ENCODE measurements around the gene SMYD3.

Gene SMYD3

DNA sequence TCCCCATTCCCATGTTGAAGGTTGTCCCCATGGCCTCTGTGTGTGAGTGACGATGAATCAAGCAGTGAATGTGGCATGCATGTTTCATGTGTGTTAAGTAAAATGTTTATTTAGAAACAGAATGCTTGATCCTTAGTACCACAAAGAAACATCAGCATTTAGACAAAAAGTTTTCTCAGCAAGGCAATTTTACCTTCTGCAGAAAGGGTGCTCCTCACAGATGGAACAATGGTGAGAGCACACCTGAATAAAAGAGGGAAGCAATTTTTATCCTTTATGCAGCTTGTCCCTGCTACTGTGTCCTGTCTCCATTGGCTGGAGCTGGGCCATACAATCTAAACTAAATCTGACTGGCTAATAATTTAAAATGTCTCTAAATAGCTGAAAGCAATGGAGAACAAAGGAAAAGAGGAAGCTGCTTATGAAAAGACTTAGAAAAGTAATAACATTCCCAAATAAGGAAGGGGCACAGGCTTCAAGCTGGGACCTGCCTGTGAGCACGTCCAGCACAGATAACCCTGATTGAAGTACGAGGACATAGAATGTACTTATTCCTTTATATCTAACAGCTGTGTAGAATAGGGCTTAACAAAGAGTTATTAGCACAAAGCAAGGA, 8.4 kb upstream of the SMYD3 start:
- no peak for DNase-seq (ENCODE audit: low read depth in 2 of 2)

DNA sequence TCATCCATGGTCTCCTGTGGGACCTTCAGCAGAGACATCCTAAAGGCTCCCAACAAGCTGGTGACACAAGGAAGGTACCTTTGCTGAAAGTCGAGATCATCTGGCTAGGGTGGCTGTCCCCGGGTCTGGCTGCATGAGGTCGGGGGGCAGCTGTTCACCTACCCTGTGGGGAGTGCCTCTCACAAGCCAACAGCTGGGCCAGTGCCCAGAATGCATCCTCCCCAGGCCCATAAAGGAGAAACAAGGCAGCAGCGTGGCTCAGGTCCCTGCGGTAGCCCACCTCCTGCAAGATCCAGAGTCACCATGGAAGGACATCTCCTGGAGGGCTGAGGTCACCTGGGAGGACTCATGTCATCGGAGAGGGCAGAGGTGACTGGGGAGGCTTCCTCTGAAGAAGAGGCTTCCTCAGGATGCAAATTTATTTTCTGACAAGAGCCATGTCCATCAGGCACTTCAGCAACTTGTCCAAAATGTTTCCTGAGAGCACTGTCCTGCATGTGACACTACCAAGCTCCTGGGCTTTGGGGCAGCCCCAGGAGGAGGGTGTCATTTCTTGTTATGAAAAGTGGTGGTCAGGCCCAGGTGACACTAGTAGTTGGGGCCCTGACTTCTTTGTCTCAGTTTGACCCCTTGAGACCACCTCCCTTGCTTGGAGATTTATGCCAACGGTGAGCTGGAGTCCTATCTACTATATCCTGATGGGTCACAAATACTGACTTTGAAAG, 6.7 kb upstream of the SMYD3 start:
- no peak for DNase-seq (ENCODE audit: low read depth in 2 of 2)

DNA sequence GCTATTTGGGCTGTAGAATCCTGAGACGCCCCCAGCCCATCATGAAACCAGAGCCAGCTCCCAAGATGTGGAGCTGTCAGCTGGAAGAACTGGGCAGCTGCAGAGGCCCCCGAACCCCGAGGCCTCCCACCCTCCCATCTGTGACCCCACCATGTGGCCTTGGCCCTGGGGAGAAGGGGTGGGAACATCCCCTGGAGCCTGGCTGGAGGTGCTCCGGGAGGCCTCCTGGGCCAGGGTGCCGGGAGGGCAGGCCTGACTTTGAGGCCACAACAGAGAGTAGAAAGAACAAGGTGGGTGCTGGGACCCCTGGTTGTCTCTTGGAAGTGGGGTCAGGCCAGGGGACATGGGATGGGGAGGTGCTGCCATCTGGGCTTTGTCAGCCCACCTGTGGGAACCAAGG, 6.0 kb upstream of the SMYD3 start:
- DNase-seq (ENCODE audit: low read depth in 2 of 2) = no peak

DNA sequence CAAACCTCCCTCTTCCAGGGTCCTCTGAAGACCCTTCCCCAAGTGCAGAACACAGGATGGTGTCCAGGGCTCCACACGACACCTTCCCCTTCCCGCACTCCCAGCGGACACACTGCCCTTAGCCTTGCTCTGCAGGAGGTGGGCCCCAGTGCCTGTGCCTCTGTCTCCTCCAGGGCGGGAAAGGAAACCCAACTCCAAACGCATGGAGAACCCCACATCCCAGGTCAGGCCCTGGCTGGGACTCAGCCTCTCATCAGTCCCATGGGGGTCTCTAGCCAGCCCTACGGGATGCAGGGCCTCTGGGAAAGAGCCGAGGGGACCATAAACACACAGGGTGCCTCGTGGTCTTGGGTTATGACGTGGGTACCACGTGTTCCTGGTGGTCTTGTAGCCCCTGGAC, 5.6 kb upstream of the SMYD3 start:
- no peak for DNase-seq (ENCODE audit: low read depth in 2 of 2)

DNA sequence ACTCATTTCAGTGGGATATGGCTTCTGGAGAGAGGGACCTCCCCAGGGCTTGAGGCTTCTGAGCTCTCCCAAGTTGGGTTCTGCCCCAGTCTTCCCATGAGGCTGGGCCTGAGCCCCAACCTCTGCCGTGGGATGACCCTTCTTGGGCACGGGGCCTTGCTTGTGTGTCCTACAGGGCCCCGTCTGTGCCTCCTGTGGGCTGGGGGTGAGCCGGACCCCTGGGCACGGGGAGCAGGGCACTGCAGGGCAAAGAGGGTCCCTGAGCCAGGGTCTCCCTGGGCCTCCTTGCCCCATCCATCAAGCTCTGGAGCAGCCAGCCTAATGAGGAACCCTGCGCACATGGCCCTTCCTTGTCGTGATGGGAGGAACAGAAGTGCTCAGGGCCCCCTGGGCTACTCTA, 5.2 kb upstream of the SMYD3 start:
- no peak for DNase-seq (ENCODE audit: low read depth in 2 of 2)

DNA sequence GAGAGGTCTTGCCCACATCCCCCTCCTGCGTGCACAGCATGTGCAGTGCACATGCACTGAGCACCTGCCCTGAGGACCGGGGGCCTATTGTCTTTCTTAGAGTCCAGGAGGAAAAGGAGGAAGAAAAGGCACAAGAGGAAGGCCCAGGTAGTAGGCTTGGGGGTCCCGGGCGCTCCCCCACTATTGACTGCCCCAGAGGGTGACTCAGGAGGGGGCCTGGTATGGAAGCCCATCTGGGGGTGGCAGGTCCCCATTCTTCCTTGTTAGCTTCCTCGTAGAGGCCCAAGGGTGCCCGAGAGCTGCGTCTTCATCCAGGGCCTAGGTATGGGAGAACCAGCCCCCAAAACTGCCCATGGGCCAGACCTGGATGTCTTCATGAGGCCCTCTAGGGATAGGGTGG, 4.1 kb upstream of the SMYD3 start:
- no peak for DNase-seq (ENCODE audit: low read depth in 2 of 2)

DNA sequence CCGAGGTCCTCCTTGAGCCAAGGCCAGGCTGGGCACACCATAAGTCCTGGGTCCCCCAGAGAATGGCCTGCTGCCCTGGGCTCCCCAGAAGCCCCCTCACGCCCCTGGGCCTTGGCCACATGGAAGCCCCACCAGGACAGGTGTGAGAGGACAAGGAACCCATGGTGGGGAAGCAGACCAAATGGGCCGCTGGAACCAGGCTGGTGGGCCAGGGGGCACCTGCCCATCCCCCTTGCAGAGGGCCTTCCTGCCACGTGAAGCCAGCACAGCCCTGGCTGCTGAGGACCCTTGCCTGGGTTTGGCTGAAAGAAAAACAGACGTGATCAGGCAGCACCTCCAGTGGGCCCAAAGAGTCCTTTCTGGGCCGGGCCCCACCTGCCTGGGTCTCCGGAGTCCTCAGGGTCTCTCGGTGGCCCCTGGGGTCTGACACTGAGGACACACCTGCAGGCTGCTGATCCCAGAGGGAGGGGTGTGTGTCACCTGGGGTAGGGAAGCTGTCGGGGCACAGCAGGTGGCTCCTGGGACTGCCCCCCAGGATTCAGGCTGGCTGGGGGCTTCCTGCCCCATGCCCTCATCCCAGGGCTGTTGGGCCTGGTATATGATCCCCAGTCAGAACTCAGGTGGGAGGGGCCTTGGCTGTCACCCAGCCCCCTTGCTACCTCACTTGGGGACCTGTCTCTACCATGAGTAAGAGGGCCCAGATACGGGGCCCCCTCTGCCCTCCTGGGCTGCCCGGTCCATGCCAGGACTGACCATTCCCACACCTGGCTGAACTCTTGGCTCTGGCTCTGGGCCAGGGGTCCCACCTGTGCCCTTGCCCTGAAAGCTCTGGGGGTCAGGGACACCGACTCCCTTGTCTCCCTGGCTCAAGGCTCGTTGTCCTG, 3.3 kb upstream of the SMYD3 start:
- DNase-seq (ENCODE audit: low read depth in 2 of 2) = no peak

DNA sequence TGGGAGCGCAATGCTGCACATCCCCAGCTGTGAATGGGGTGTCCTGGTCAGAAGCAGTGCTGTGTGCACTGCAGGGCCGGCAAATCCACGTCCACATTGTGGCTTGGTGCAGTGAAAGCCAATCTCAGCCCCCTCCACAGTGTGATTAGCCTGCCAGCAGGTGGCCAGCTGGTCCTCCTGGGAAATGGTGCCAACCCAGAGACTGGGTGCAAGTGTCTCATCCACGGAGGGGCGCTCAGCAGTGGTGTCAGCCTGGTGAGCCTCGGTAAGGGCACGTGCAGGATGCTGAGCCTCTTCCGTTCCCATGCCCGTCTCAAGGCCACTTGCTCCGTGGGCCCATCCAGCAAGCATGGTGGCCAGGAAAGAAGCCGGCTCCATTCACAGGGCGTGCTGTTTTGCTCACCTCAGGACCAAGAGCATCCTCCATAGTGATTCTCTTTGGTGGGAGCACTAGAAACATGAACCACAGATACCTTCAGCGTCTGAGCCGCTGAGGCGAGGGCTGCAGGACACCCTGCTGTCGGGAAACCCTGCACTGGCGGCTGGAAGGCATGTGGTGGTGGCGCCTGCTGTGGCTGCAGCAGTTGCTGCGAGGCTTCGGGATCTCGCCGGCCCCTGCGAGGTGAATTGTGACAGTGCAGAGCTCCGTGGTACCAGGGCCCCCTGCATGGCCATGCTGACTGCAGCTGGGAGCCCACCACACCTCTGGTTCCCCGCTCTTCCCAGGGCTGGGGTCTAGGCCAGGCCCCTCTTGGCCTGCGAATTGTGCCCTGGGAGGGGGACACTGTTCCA, 2.0 kb upstream of the SMYD3 start:
- no peak for DNase-seq (ENCODE audit: low read depth in 2 of 2)

DNA sequence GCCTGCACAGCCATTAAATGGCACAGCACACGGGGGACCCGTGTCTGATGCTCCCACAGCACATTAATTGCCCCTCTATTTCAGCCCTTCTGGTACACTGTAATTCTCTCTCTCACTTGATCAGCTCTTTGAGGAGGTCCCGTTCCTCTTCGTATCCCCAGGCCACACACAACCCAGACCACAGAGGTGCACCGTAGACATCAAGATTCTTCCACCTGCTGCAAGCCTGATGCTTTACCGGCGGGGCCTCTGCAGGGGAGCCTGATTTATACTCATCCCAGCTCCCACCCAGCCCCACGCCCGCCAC, 759 bp downstream of the SMYD3 start:
- DNase-seq (ENCODE audit: low read depth in 2 of 2) = no peak

DNA sequence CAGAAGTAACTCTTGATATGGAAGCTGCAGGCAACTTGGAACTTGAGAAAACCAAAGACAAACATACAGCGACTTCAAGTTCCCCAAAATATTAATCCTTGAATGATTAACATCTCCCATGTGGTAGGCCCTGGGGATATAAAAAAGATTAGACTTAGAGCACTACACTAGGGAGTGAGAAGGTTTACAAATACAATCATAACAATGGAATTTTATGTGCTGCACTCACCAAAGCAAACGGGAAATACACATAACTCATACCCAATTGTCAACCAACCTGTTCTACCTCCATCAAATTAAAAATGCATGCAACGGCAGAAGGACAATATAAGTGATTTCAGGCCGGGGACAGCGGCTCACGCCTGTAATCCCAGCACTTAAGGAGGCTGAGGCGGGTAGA, 3.7 kb downstream of the SMYD3 start:
- no peak for DNase-seq (ENCODE audit: low read depth in 2 of 2)

DNA sequence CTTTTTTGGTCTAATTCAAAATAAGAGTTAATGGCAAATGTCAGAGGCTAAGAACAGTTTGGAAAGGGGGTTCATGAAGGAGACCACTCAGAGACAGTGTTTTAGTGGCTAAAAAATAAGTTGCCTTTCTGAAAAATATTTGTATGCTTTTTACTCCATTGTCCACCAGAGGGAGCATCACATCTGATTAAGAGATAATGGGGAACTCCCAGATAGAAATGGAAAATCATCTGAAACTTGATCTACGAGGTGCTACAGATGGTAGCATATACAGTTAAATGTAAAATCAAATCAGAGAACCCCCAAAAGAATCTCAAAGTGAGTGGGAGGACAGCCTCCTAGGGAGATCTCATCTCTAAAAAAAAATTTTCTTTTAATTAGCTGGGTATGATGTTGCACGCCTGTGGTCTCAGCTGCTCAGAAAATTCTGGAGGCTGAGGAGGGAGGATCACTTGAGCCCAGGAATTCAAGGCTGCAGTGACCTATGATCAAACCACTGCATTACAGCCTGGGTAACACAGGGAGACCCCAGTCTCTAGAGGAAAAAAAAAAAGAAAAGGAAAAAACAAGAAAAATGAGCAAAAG, 9.7 kb downstream of the SMYD3 start:
- DNase-seq (ENCODE audit: low read depth in 2 of 2) = no peak

DNA sequence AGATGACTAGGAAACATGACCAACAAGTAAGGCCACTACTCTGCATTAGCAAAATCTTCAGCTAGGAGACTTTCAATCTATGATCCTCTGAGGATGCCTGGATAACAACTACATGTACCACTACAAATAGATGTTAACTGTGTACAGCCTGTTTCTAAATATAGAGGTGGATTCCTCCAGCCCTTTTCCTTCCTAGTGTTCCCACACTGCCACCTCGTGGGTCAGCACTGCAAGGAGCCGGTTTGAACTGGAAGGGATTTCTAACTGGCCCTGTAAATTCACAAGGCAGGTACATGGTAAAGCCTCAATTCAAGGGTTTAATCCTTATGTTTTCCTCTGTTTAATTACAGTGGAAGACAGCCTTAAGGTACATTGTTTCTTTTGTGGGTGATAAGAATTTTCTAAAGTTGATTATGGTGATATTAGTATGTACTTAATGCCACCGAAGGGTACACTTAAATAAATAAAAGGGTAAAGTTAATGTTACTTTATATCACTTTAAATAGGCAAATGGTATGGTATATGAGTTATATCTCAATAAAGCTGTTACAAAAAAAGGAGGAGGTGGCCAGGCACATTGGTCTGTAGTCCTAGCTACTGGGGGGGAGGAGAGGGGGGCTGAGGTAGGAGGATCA, 14.4 kb downstream of the SMYD3 start:
- DNase-seq (ENCODE audit: low read depth in 2 of 2) = no peak

DNA sequence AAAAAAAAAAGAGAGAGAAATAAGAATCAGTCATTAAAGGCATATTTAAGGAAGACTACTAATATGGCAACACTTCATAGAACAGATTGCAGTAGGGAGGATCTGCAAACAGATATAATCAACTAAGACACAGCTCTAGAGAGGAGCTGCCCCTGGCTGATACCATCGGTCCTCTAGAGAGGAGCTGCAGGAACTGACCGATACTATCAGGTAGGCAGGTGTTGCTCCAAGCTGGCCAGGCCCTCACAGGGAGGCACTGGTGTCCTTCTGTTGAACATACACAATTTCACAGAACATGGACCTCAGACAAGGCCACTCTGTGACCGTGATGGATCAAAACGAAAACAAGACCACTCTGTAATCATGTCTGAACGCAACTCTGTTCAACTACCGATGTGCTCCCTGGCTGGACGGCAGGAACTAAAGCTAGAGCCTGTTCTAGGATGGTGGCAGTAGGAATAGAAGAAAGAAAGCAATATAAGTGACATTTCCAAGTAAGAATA, 15.5 kb downstream of the SMYD3 start:
- DNase-seq (ENCODE audit: low read depth in 2 of 2) = no peak

DNA sequence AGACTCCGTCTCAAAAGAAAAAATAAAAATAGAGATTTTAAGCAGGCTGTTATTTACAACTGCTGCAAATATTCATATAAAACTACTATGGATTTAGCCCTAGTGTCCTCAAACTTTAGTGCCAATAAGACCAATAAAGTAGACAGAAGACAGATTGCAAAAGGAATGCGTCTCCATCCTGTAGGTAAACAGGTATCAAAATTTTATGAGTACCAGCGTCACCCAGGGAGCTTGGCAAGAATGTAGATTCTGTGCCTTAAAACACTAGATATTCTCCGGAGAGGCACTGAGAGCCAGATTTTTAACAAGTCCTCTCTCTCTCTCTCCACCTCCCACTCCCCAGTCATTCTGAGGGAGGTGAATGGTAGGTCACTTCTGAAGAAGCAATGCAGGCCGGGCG, 18.4 kb downstream of the SMYD3 start:
- no peak for DNase-seq (ENCODE audit: low read depth in 2 of 2)

DNA sequence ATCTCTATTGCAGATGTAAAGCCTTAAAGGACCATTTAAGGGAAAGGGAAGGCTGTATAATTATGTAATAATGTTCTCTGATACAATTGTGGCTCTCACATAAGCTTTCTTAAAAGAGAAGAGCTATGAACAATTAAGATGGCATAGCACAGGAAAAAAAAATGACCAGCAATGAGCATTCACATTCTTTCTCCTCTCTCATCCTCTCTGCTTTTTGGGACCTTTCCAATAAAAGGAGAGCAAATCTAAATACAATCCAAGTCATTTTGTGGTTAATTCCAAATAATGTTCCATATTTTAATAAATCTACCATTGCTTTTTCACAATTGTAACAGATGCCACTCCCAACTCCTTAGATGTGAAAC, 23.5 kb downstream of the SMYD3 start:
- DNase-seq (ENCODE audit: low read depth in 2 of 2) = no peak

DNA sequence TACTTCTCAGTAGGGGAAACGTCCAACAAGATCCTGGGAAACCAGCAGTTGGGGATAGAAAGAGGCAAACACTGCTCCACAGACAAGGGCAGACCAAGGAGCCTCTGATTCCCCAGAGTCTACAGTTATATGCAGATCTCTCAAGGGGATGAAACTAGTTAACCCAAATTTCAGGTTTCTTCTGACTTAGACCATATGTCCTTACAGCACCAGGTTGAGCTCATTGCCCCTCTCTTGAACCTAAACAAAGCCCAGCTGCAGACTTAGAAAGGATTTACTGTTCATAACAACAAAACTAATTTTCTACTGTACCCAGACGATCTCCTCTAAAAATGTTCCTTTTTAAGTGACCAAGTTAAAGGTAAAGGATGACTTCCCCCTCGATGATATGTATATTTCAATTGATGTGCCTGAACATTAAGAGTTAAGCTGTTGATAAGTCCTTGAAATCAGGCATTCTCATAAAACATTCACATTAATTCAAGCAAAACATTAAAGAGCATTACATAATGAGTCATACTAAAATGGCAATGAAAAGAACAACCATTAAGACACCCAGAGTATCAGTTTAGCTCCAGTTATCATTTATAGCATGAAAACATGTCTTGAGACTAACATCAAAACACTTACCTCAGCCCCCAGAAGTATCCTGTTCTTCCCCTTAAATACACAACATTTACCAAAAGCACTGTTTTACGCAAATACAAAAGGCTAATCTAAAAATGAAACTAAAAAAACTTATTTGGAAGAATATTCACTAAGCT, 24.1 kb downstream of the SMYD3 start:
- DNase-seq (ENCODE audit: low read depth in 2 of 2) = no peak

DNA sequence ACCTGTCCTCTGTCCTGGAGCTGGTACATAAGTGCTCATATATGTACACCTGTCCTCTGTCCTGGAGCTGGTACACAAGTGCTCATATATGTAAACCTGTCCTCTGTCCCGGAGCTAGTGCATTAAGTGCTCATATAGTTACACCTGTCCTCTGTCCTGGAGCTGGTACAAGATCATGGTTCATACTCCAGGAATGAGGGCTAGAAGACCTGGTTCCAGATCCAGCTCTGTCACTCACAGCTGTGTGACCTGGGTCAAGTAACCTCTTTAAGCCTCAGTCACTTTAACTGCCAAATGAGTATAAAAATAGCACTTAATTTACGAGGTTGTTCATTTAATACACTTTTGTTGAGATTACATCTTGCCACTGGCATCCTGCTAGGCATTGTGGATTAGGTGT, 28.0 kb downstream of the SMYD3 start:
- no peak for DNase-seq (ENCODE audit: low read depth in 2 of 2)

DNA sequence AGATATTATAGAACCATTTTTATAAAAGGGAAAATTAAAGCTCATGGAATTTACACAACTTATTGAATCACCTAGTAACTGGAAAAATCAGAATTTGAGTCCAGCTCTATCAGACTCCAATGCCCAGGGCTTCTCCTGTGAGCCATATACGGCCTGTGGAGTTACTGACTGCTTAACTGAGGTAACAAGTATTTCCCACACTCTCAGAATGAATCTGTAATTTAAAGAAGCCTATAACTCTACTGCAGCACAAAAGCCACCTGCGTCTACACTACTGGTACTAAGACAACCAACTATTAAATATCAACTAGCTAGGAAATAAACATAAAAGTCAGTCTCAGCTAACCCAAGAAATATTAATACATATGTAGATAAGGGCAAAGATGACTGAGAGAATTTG, 29.4 kb downstream of the SMYD3 start:
- DNase-seq (ENCODE audit: low read depth in 2 of 2) = no peak

DNA sequence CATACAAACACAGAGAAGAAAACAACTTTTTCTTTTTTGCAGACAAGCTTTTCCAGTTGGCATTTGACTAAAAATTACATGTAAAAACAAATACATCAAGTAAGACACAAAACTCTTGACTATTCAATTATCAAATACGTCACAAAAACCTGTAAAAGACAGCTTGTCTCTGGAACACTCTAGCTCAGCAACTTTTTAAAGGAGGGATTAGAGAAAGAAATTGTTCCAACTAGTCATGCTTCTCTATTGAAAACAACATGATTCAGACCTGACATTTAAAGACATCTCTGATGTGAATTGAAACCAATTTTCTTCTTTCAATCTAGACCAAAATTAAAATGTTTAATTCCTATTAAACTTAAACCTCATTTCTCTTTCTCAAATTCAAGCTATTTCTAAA, 30.3 kb downstream of the SMYD3 start:
- no peak for DNase-seq (ENCODE audit: low read depth in 2 of 2)

DNA sequence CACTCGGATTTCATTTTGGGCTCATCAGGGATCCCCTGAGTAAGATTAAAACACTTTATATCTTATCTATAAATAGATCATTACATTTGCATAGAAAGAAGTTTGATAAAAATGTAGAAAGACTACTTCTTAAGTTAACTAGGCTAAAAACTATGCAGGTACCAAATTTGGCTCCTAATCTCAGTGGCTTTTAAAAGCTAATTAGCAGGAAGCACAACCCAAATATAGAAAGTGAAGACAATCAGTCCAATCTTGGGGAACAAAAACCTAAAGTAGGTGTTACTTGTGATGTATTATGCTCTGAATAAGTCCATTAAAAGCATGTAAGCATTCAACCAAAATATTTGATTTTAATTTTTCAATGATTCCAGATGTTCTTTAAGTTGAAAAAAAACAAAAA, 35.4 kb downstream of the SMYD3 start:
- no peak for DNase-seq (ENCODE audit: low read depth in 2 of 2)

DNA sequence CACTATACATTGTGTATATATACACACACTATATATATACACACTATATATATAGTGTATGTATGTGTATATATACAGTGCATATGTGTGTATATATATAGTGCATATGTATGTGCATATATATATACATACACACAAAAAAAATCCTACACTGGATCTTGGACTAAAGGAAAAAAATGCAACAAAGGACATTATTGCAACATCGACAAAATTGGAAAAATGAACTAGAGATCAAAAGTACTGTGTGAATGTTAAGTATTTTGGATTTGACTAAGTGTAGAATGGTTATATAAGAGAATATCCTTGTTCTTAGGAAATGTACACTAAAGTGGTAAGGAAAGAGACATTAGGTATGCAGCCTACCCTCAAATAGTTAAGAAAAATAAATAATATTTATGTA, 36.5 kb downstream of the SMYD3 start:
- DNase-seq (ENCODE audit: low read depth in 2 of 2) = no peak
